Astrocyte (in vitro differentiated cells and primary cell): ENCODE data around the gene SLC25A47. TPM values are rescaled to one million over a fixed set of nuclear protein-coding genes. Genes with fewer than 3 reads are reported as not detected.

ENCODE experiments used
- DNase-seq: peaks from one replicate; pipeline ENCODE4 v3.0.0-alpha.2; 2010; ENCODE audit warnings: low read depth
- FAIRE-seq: peaks from 2 replicates; lab custom pipeline; 2011; peaks lifted over from hg19 to GRCh38; lab: Jason Lieb, UNC
- H2AFZ ChIP-seq: 2 replicates; pipeline ENCODE4 v1.6.0; 2012; ENCODE audit warnings: low read depth, low read length, inconsistent platforms
- H3K27ac ChIP-seq: 2 replicates; pipeline ENCODE4 v1.5.1; 2011; ENCODE audit warnings: low read depth, low read length, inconsistent platforms
- H3K27me3 ChIP-seq: 2 replicates; pipeline ENCODE4 v1.6.0; 2011; ENCODE audit warnings: low read length, inconsistent platforms; ENCODE audit not compliant: insufficient read depth
- H3K36me3 ChIP-seq: 2 replicates; pipeline ENCODE4 v1.5.1; 2011; ENCODE audit warnings: low read length, inconsistent platforms; ENCODE audit not compliant: insufficient read depth
- H3K4me1 ChIP-seq: 2 replicates; pipeline ENCODE4 v1.5.1; 2011; ENCODE audit warnings: low read length, inconsistent platforms; ENCODE audit not compliant: insufficient read depth
- H3K4me2 ChIP-seq: 2 replicates; pipeline ENCODE4 v1.6.0; 2012; ENCODE audit warnings: low read length, inconsistent platforms
- H3K4me3 ChIP-seq: 2 replicates; pipeline ENCODE4 v1.5.1; 2011; ENCODE audit warnings: low read depth, mild to moderate bottlenecking, low read length, inconsistent platforms; ENCODE audit not compliant: insufficient read depth
- H3K79me2 ChIP-seq: 2 replicates; pipeline ENCODE4 v1.6.0; 2012; ENCODE audit warnings: mild to moderate bottlenecking, low read length, inconsistent platforms; ENCODE audit not compliant: insufficient read depth
- H3K9ac ChIP-seq: 2 replicates; pipeline ENCODE4 v1.6.0; 2012; ENCODE audit warnings: mild to moderate bottlenecking, low read length, inconsistent platforms
- H3K9me3 ChIP-seq: 2 replicates; pipeline ENCODE4 v1.5.1; 2012; ENCODE audit warnings: low read depth, mild to moderate bottlenecking, low read length, inconsistent platforms; ENCODE audit not compliant: insufficient read depth
- H4K20me1 ChIP-seq: 2 replicates; pipeline ENCODE4 v1.6.0; 2012; ENCODE audit warnings: low read length, inconsistent platforms; ENCODE audit not compliant: insufficient read depth
- H3K27ac Mint-ChIP-seq: one replicate; pipeline ENCODE4 v1.8.0; 2021; ENCODE audit warnings: mild to moderate bottlenecking, mixed read lengths; ENCODE audit not compliant: unreplicated experiment
- H3K27me3 Mint-ChIP-seq: one replicate; pipeline ENCODE4 v1.8.0; 2021; ENCODE audit warnings: low read depth, mixed read lengths; ENCODE audit not compliant: unreplicated experiment
- H3K36me3 Mint-ChIP-seq: one replicate; pipeline ENCODE4 v1.8.0; 2021; ENCODE audit warnings: low read depth, mixed read lengths; ENCODE audit not compliant: unreplicated experiment
- H3K4me1 Mint-ChIP-seq: one replicate; pipeline ENCODE4 v1.8.0; 2021; ENCODE audit warnings: low read depth, mixed read lengths; ENCODE audit not compliant: unreplicated experiment
- H3K4me3 Mint-ChIP-seq: one replicate; pipeline ENCODE4 v1.8.0; 2021; ENCODE audit warnings: mild to moderate bottlenecking, moderate library complexity, mixed read lengths; ENCODE audit not compliant: unreplicated experiment
- H3K9me3 Mint-ChIP-seq: one replicate; pipeline ENCODE4 v1.8.0; 2021; ENCODE audit warnings: mild to moderate bottlenecking, mixed read lengths; ENCODE audit not compliant: unreplicated experiment
- EZH2 ChIP-seq: IDR thresholded peaks from 2 replicates; pipeline ENCODE4 v1.6.1; 2012; ENCODE audit warnings: mild to moderate bottlenecking, low read length, inconsistent platforms; ENCODE audit not compliant: insufficient read depth
- total RNA-seq: library from RNA; stranded (reverse); gene quantifications from 2 replicates; pipeline ENCODE4 v1.2.1, GENCODE V29; 2021
- TF ChIP-seq, protein P1 (sequence below): IDR thresholded peaks from 2 replicates; pipeline ENCODE4 v1.5.1; 2011; ENCODE audit warnings: low read depth, mild to moderate bottlenecking, inconsistent platforms, low read length, moderate library complexity; ENCODE audit not compliant: insufficient read depth

Gene SLC25A47
- total RNA-seq, 1 donor from 2014 or later, result not detected

DNA sequence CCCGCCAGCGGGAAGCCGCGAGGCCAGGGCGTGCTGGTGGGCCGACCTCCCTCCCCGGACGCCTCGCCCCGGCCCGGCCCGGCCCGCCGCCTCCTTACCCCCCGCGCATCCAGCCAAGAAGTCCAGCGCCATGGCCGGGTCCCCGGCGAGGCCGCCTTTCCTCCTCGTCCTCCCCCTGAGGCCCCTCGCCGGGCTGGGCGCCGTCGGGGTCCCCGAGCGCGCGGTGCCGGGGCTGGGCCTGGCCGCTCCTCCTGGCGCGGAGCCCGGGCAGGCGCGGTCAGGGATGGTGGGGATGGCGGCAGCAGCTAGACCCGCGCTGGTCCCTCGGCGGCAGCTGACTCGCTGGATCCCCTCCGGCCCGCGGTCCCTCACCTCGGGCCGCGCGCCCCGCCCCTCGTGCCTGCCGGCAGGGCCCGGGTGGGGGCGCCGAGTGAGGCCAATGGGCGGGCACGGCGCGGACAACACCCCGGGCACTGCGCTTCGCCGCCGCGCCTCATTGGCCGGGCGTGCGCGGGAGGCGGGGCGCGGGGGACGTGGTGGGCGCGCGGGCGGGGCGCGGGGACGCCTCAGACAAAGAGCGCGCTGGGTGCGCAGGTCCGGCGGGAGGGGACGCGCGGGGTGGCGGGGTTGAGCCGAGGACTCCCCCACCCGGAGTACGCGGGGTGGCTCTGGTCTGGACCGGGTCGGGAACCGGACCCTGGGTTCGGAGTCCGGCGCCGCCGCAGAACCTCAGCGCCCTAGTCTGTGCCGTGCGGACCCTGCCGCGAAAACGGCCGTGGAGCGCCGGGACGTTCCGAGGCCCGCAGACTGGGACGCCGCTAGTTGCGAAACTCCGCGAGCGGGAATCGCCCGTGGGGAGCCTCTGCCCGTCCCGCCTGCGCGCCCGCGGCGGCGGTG lies 16.8 kb upstream of the SLC25A47 start, which contains the start of gene SLC25A29:
Gene SLC25A29, minus strand, starts transcription at position 344 of the 897 bp plus-strand sequence. Its CDS starts 212 bp downstream, at position 132.
- Mint-ChIP-seq H3K4me3 (peak within 1 kb of the TSS; percentile 85), H3K4me1 (peaks cover 2% of the 10 kb centered on the region), H3K27ac (no peak within 1 kb of the TSS), H3K9me3 (no peaks in the 10 kb centered on the region), H3K36me3 (no peaks in the 10 kb centered on the region), H3K27me3 (peaks cover 1% of the 10 kb centered on the region)
- TF ChIP-seq, protein P1, sequence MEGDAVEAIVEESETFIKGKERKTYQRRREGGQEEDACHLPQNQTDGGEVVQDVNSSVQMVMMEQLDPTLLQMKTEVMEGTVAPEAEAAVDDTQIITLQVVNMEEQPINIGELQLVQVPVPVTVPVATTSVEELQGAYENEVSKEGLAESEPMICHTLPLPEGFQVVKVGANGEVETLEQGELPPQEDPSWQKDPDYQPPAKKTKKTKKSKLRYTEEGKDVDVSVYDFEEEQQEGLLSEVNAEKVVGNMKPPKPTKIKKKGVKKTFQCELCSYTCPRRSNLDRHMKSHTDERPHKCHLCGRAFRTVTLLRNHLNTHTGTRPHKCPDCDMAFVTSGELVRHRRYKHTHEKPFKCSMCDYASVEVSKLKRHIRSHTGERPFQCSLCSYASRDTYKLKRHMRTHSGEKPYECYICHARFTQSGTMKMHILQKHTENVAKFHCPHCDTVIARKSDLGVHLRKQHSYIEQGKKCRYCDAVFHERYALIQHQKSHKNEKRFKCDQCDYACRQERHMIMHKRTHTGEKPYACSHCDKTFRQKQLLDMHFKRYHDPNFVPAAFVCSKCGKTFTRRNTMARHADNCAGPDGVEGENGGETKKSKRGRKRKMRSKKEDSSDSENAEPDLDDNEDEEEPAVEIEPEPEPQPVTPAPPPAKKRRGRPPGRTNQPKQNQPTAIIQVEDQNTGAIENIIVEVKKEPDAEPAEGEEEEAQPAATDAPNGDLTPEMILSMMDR, result no peak
- TF ChIP-seq EZH2, result no peak
- peak within 1 kb of the TSS; percentile 78 for H3K4me3 ChIP-seq
- DNase-seq (peak; percentile 65), FAIRE-seq (no peak)
- peaks cover 18% of the 10 kb centered on the region for H3K4me1 ChIP-seq
- H3K9ac ChIP-seq, result peak within 1 kb of the TSS; percentile 86
- H3K27ac ChIP-seq, result peak within 1 kb of the TSS; percentile 53
- no peaks in the 10 kb centered on the region for H3K36me3 ChIP-seq
- peaks cover 34% of the 10 kb centered on the region for H4K20me1 ChIP-seq
- no peaks in the 10 kb centered on the region for H3K9me3 ChIP-seq
- H2AFZ ChIP-seq, result peak within 1 kb of the TSS; percentile 73
- H3K4me2 ChIP-seq, result peak within 1 kb of the TSS; percentile 93
- H3K27me3 ChIP-seq, result no peaks in the 10 kb centered on the region
- peaks cover 29% of the 10 kb centered on the region for H3K79me2 ChIP-seq

DNA sequence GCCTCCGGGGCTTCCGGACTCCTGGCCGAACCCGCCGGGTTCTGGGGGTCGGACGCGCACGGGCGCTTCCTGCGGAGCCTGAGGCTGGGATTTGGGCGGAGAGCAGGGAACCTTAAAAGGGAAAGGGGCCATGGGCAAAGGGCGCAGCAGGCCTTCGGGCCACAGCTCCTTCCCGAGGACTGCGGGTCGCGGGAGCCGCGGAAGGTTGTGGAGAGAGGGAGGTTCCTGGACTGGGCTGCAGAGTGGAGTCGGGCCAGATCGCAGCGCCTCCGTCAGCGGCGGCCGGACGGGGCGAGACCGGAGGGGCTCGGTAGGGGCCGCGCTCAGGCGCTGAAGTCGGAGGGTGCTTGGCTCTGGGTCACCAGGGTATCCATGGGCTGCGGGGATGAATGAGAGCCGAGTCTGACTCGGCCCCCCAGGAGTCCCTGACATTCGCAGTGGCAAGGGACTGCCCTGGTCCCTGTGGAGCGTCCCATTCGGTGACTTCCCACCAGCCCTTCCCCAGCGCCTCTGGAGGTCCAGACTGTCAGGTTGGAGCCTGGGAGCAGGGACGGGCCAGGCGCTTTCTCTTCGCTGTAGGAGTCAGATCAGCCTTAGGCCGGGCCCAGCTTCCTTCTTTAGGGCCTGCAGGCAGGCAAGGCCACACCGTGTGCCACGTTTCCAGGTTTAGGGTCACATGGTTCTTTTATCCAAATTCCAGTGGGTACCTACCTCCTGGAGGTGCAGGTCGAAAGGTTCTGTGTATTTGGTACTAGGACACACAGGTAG lies 16.0 kb upstream of the SLC25A47 start:
- Histone ChIP-seq H3K27ac (peak overlapping the region; percentile 53), H3K9ac (peak overlapping the region; percentile 86), H3K79me2 (peaks cover 29% of the 10 kb centered on the region), H4K20me1 (peaks cover 34% of the 10 kb centered on the region), H2AFZ (peak overlapping the region; percentile 72), H3K4me3 (peak overlapping the region; percentile 78), H3K4me1 (peaks cover 18% of the 10 kb centered on the region), H3K4me2 (peak overlapping the region; percentile 93), H3K9me3 (no peaks in the 10 kb centered on the region), H3K27me3 (no peaks in the 10 kb centered on the region), H3K36me3 (no peaks in the 10 kb centered on the region)
- no peak overlapping the region for H3K27ac Mint-ChIP-seq
- H3K9me3 Mint-ChIP-seq, result no peaks in the 10 kb centered on the region
- TF ChIP-seq EZH2, result no peak
- TF ChIP-seq, protein P1, result no peak
- DNase-seq, result no peak
- H3K4me1 Mint-ChIP-seq, result peaks cover 2% of the 10 kb centered on the region
- peak overlapping the region; percentile 85 for H3K4me3 Mint-ChIP-seq
- peaks cover 5% of the 10 kb centered on the region for H3K27me3 Mint-ChIP-seq
- no peaks in the 10 kb centered on the region for H3K36me3 Mint-ChIP-seq
- FAIRE-seq, result no peak
